ACHN (cell line): Measurements from ENCODE around the gene EXD2.
A peak's percentile ranks its signal among the peaks of the same experiment; 100 is the strongest.
"Not testable (repeated sequence)": the region's sequence is repeated elsewhere in the genome, so short reads cannot be mapped to it uniquely, and the experiment has no call there.

ENCODE experiments used
- DNase-seq: peaks from one replicate; pipeline ENCODE4 v3.0.0-alpha.2; 2015
- in situ Hi-C: cut with HindIII; loops from 2 replicates; pipeline ENCODE4 v1.10.0; 2017; ENCODE audit warnings: low sequenced_read_pairs, low pct_ligation_motif_present, low pct_unique_long_range_greater_than_20kb

Gene EXD2

GRCh38 chr14:69268223-69268622 is 76.9 kb downstream of the EXD2 start:
- in situ Hi-C loops: no loop called here
- DNase-seq: no peak

DNA sequence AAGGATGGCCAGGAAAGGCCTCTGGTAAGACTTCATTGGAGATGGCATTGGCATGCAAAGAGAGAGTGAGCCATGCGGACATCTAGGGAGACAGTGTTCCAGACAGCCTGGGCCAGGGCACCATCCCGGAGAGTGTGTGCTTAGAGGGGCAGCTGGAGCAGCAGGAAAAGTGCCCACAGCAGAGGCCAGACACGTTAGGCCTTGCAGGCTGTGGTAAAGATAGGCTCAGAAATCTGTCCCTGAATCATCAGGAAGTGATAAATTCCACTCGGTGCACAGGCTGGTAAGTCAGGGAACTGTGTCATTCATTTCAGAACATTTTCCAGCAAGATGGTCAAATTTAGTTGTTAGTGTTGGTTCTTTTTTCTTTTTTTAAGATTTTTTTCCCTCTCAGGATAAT is 77.5 kb downstream of the EXD2 start:
- in situ Hi-C loops: no loop called here
- DNase-seq: peak; percentile 43

DNA sequence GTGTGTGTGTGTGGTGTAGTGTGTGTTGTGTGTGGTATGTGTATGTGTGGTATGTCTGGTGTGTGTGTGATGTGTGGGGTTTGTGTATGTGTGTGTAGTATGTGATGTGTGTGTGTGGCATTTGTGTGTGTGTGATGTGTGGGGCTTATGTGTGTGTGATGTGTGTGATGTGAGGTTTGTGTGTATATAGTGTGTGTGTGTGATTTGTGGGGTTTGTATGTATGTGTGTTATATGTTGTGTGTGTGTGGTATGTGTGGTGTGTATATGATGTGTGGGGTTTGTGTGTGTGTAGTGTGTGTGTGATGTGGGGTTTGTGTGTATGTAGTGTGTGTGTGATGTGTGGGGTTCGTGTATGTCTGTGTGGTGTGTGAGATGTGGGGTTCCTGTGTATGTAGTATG is 78.1 kb downstream of the EXD2 start:
- DNase-seq: no peak
- in situ Hi-C loops: no loop called here

DNA sequence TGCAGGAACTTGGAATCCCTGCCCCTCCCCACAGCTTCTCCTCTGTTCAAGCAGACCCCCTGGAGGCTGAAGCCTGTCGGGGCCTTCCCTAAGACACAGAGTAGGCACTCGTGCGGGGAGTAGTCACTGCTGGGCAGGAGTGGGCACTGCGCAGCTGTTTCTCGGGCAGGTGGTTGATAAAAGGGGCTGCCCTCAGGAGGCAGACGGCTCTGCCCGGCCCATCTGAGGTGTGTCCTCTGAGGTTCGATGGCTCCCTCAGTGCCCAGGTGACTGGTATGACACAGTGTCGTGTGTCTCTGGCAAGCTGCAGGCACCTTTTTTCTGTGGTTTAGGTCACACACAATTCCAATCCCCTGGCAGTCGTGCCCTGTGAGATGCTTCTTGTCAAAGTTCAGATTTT is 78.8 kb downstream of the EXD2 start:
- DNase-seq: no peak

DNA sequence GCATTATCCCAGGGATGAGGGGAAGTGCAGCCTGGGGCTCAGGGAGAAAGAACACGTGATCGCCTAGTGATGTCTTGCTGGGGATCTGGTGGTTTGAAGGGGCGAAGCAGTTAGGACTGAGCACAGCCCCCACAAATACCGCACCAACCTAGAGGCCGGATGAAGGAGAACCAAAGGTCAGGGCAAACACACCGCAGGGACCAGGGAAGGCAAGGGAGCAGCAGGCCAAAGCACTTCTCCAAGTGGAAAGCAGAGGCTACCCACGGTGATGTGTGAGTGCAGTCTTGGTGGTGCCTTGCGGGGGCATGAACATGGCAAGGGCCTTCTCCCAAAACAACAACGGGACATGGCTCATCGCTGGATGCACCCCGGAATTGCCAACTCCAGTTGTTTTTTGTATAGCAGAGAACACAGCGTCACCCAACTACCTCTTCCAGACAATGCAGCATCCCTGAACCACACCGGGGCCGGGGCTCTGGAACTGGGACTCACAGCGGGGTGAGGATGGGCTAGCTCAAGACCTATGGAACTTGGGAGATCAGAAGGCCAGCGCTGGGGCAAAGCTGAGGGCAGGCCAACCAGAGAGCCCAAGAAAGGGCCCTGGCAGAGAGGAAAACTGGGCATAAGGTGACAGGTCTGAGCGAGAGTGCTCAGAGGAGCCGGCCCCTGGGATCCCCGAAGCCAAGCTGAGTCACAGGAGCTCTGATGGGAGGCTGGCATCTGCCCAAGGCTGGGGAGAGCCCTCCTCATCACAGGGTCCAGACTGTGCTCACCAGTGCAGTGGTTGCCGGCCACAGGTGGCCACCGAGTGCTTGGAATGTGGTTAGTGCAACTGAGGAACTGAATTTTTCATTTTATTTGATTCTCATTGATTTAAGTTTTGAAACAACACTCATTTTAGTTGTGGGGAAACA is 79.8 kb downstream of the EXD2 start:
- in situ Hi-C loops: no loop called here

More for the DNA sequence above, 78.8 kb downstream of the EXD2 start:
- in situ Hi-C loops: no loop called here

DNA sequence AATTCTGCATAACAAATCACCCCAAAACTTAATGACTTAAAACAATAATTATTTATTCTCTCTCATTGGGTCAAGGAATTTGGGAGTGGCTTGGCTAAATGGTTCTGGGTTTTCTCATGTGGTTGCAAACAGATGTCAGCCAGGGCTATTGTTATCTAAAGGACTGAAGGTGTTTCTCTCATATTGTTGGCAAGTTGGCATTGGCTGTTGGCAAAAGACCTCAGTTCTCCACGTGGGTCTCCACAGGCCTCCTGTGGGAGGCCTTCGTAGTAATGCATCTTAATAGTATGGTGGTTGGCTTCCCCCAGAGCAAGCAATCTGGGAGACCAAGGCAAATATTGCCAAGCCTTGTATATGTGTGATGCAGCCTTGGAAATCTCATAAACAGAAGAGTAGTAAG is 83.0 kb downstream of the EXD2 start:
- in situ Hi-C loops: no loop called here
- no peak for DNase-seq

More for the DNA sequence above, 79.8 kb downstream of the EXD2 start:
- DNase-seq: peak; percentile 70

GRCh38 chr14:69275331-69275730 is 84.0 kb downstream of the EXD2 start:
- in situ Hi-C loops: no loop called here
- DNase-seq: no peak

- DNase-seq, in situ Hi-C loops: not testable (repeated sequence)
Observed at GRCh38 chr14:69277356-69277755, 86.1 kb downstream of the EXD2 start.

- no peak for DNase-seq
- in situ Hi-C loops: no loop called here
Observed at GRCh38 chr14:69280746-69281291, 89.5 kb downstream of the EXD2 start.

- in situ Hi-C loops: no loop called here
- DNase-seq: no peak
Observed at GRCh38 chr14:69281450-69282169, 90.3 kb downstream of the EXD2 start.

DNA sequence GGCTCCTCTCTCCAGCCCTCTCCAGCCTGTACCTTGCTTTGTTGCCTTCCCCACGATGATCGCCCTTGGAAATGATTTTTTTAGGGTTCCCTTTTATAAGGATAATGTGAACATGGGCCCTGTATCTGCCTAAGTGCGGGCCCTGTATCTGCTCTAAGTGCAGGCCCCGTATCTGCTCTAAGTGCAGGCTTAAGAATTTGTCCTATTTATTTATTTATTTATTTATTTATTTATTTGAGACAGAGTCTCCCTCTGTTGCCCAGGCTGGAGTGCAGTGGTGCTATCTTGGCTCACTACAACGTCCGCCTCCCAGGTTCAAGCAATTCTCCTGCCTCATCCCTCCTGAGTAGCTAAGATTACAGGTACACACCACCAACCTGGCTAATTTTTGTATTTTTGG is 91.2 kb downstream of the EXD2 start:
- no peak for DNase-seq
- in situ Hi-C loops: no loop called here

- DNase-seq: no peak
- in situ Hi-C loops: no loop called here
Observed at GRCh38 chr14:69284170-69284569, 92.9 kb downstream of the EXD2 start.

GRCh38 chr14:69285661-69286255 is 94.5 kb downstream of the EXD2 start:
- in situ Hi-C loops: no loop called here

GRCh38 chr14:69287098-69288010 is 96.1 kb downstream of the EXD2 start:
- DNase-seq: no peak
- in situ Hi-C loops: no loop called here

More at GRCh38 chr14:69285661-69286255, 94.5 kb downstream of the EXD2 start:
- DNase-seq: no peak

DNA sequence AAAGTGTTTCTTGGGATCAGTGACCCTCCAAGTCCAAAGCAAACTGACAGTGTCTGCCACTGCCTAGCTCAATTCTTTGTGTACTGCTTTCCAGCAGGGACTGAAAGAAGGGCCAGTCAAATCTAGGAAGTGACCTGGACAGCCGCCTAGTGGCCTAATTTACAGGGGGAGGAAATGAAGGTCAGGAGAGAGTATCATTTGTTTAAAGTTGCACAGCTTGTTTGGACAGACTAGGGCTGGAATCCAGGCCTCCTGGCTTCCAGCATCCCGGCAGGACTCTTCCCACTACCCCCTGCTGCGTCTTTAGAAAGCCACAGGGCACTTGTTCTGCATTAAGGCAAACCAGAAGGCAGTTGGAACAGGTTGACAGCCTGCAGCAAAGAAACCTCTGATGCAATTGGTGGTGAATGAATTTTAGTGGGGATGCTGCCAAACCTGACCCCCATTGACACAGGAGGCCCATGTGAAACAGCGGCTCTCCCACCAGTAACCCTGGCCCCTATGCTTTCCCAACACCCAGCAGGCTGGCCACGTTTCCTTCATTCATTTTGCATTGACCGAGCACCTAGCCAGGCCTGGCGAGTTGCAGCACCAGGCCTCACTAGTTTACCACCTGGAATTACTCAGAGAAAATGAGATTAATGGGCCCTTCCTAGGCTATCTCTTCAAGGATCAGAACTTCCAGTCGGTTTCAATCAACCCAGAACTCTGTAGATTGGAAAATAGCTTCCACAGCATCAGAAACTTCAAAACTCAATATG is 96.9 kb downstream of the EXD2 start:
- in situ Hi-C loops: no loop called here
- DNase-seq: no peak

DNA sequence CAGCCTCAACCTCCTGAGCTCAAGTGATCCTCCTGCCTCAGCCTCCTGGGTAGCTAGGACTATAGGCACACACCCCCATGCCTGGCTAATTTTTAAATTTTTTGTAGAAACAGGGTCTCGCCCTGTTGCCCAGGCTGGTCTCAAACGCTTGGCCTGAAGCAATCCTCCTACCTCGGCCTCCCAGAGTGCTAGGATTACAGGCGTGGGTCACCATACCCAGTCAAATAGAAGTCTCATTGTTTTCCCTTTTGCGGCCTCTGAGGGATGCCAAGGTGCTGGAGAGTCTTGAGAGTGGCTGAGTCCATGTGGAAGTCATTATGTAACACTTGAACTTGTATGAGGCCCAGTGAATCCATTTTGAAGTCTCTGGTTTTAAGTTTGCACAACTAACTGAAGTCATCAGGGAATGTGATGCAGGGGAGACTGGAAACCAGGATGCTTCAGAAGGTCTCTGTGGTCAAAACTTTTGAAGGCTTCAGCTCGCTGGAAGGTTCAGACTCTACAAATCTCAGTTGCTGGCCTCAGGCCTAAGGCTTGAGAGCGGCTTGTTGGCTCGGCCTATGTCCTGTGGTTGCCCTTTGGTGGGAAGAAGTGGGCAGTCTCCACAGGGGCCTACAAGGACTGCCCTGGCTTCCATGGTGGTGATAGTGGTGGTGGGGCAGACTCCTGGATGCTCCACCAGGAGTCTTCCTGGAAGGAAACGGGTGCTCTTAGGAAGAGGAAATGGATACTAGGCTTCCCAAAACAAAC is 97.8 kb downstream of the EXD2 start:
- no peak for DNase-seq
- in situ Hi-C loops: no loop called here
